Measurements from ENCODE around the gene PTH1R.

Gene PTH1R

GRCh38 chr3:46946856-46947545, 69.5 kb downstream of the PTH1R start:
- no peak for DNase-seq (ENCODE audit: low spot score)

GRCh38 chr3:46947546-46947901, 70.0 kb downstream of the PTH1R start:
- no peak for DNase-seq (ENCODE audit: low spot score)

GRCh38 chr3:46947981-46948791, 70.7 kb downstream of the PTH1R start:
- no peak for DNase-seq (ENCODE audit: low spot score)

GRCh38 chr3:46948830-46949671, 71.5 kb downstream of the PTH1R start:
- no peak for DNase-seq (ENCODE audit: low spot score)

- DNase-seq (ENCODE audit: low spot score) = no peak
Measured at GRCh38 chr3:46950177-46950576, 72.7 kb downstream of the PTH1R start.

GRCh38 chr3:46950650-46951241, 73.2 kb downstream of the PTH1R start:
- DNase-seq (ENCODE audit: low spot score) = no peak

- DNase-seq (ENCODE audit: low spot score) = no peak
Measured at GRCh38 chr3:46952813-46953212, 75.3 kb downstream of the PTH1R start.

All from AG08396 (cell line).